ENCODE measurements around the gene REPIN1. TPM values are rescaled to one million over a fixed set of nuclear protein-coding genes. Genes with fewer than 3 reads are reported as not detected.

The REPIN1 gene
- total RNA-seq, 1 donor from 2014 or later: 86.0 TPM

DNA sequence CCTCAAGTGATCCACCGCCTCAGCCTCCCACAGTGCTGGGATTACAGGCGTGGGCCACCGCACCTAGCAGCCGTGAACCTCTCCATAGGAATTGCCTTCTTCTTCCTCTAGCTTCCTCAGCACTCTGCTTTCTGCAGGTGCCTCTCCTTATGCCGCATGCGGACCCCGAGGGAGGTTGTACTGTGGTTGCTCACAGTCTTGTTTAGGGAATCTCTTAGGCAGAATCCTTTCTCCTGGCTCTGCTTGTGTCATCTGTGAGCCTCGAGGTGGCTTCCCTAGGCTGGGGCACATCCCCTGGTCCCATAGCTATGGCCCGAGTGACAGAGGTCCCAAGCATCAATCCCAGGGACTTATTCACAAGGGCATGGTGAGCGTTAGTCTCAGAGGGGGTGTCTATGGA, 48.6 kb downstream of the REPIN1 start:
- ATAC-seq (no peak), DNase-seq (no peak)
- Histone ChIP-seq H3K27ac (no peak overlapping the region), H3K4me3 (no peak overlapping the region), H3K4me1 (peaks cover 6% of the 10 kb centered on the region), H3K36me3 (no peaks in the 10 kb centered on the region), H3K27me3 (ENCODE audit: low read depth) (no peaks in the 10 kb centered on the region), H3K9me3 (no peaks in the 10 kb centered on the region)
- TF ChIP-seq, protein P1, sequence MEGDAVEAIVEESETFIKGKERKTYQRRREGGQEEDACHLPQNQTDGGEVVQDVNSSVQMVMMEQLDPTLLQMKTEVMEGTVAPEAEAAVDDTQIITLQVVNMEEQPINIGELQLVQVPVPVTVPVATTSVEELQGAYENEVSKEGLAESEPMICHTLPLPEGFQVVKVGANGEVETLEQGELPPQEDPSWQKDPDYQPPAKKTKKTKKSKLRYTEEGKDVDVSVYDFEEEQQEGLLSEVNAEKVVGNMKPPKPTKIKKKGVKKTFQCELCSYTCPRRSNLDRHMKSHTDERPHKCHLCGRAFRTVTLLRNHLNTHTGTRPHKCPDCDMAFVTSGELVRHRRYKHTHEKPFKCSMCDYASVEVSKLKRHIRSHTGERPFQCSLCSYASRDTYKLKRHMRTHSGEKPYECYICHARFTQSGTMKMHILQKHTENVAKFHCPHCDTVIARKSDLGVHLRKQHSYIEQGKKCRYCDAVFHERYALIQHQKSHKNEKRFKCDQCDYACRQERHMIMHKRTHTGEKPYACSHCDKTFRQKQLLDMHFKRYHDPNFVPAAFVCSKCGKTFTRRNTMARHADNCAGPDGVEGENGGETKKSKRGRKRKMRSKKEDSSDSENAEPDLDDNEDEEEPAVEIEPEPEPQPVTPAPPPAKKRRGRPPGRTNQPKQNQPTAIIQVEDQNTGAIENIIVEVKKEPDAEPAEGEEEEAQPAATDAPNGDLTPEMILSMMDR (IDR thresholded peaks at IDR 0.05): no peak
- intact Hi-C loops (cut with DNase I): no loop called here

DNA sequence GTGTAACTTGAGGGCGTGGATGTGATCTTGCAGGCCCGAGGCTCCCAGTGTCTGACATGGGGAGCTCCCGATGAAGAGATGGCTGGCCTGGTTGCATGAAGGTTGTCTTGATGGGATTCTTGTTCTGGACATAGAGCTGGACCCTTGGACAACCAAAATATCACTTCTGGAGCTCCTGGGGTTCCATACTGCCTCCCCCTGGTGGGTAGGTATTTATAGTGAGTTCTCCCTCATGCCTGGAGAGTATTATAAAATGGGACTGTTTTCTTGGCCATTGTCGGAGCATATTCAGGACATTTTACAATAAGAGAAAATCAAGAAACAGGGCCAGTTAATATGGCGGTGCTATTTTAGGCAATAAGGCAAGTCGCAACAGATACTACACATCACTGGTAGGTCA, 49.2 kb downstream of the REPIN1 start:
- no peaks in the 10 kb centered on the region for H3K27me3 ChIP-seq (ENCODE audit: low read depth)
- no peak overlapping the region for H3K4me3 ChIP-seq
- intact Hi-C loops (cut with DNase I): no loop called here
- H3K4me1 ChIP-seq: peaks cover 6% of the 10 kb centered on the region
- no peak overlapping the region for H3K27ac ChIP-seq
- no peaks in the 10 kb centered on the region for H3K9me3 ChIP-seq
- TF ChIP-seq, protein P1 (IDR thresholded peaks at IDR 0.05): no peak
- ATAC-seq (no peak), DNase-seq (no peak)
- H3K36me3 ChIP-seq: no peaks in the 10 kb centered on the region

- Histone ChIP-seq H3K9me3 (no peaks in the 10 kb centered on the region), H3K4me1 (peaks cover 6% of the 10 kb centered on the region), H3K36me3 (no peaks in the 10 kb centered on the region), H3K27ac (no peak overlapping the region), H3K4me3 (no peak overlapping the region), H3K27me3 (ENCODE audit: low read depth) (no peaks in the 10 kb centered on the region)
- DNase-seq: no peak
- ATAC-seq: no peak
- intact Hi-C loops (cut with DNase I): no loop called here
- TF ChIP-seq, protein P1 (IDR thresholded peaks at IDR 0.05): no peak
Observed at GRCh38 chr7:150420242-150420641, 51.6 kb downstream of the REPIN1 start.

- no peak overlapping the region for H3K27ac ChIP-seq
- no peaks in the 10 kb centered on the region for H3K27me3 ChIP-seq (ENCODE audit: low read depth)
- DNase-seq (peak; percentile 86), ATAC-seq (peak; percentile 95 to 96)
- peaks cover 6% of the 10 kb centered on the region for H3K4me1 ChIP-seq
- intact Hi-C loops (cut with DNase I): no loop called here
- no peak overlapping the region for H3K4me3 ChIP-seq
- TF ChIP-seq, protein P1 (IDR thresholded peaks at IDR 0.05): peak; percentile 86
- H3K9me3 ChIP-seq: no peaks in the 10 kb centered on the region
- no peaks in the 10 kb centered on the region for H3K36me3 ChIP-seq
Observed at GRCh38 chr7:150420987-150421674, 52.5 kb downstream of the REPIN1 start.

DNA sequence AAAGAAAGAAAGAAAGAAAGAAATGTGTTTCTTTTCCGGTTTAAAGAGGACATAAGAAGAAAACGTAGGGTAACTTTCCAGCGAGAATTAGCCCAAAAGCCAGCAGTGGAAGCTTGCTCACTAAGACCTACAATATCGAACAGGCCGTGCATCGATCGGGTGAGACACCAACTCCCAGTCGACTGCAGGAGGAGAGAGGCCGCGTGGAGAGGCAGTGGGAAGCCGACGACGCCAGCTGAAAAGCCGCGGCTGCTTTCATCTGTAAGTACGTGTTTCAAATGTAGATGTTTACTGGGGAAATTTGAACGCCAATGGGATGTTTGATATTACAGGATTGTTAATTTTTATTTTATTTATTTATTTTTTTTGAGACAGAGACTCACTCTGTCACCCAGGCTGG, 53.2 kb downstream of the REPIN1 start:
- TF ChIP-seq, protein P1 (IDR thresholded peaks at IDR 0.05): no peak
- Histone ChIP-seq H3K4me1 (peaks cover 6% of the 10 kb centered on the region), H3K4me3 (no peak overlapping the region), H3K27me3 (ENCODE audit: low read depth) (no peaks in the 10 kb centered on the region), H3K36me3 (no peaks in the 10 kb centered on the region), H3K27ac (no peak overlapping the region), H3K9me3 (no peaks in the 10 kb centered on the region)
- ATAC-seq (no peak), DNase-seq (no peak)
- intact Hi-C loops (cut with DNase I): no loop called here

Other genes starting within 250 kb of the REPIN1 start
- 16.2 TPM for gene LRRC61, start 45.5 kb upstream of the REPIN1 start, total RNA-seq
- gene ACTR3C, start 45.3 kb upstream of the REPIN1 start, total RNA-seq: 18.6 TPM
- 144 TPM for gene RARRES2, start 27.2 kb upstream of the REPIN1 start, total RNA-seq
- 4.5 TPM for gene ZNF775, start 10.5 kb downstream of the REPIN1 start, total RNA-seq
- 44.4 TPM for gene GIMAP8, start 81.8 kb downstream of the REPIN1 start, total RNA-seq
- 49.4 TPM for gene GIMAP7, start 146.1 kb downstream of the REPIN1 start, total RNA-seq
- gene GIMAP4, start 198.6 kb downstream of the REPIN1 start, total RNA-seq: 95.7 TPM

Data from lower lobe of right lung (tissue), 2 donors.